GM20000 (cell line): Measurements from ENCODE around the gene H3-3A.

ENCODE experiments used
- DNase-seq: peaks from one replicate; pipeline ENCODE4 v3.0.0; 2012; ENCODE audit warnings: low spot score
- CTCF ChIP-seq: IDR thresholded peaks from 2 replicates; pipeline ENCODE4 v1.5.1; 2012; ENCODE audit warnings: mild to moderate bottlenecking, control low read depth; ENCODE audit errors: extremely low read depth, missing control alignments

The H3-3A gene

GRCh38 chr1:226074046-226074445 is 11.5 kb downstream of the H3-3A start:
- no peak for DNase-seq
- TF ChIP-seq CTCF: no peak

- TF ChIP-seq CTCF: no peak
- no peak for DNase-seq
Measured at GRCh38 chr1:226076378-226076777, 13.9 kb downstream of the H3-3A start.

- TF ChIP-seq CTCF: no peak
- DNase-seq: no peak
Measured at GRCh38 chr1:226078374-226078773, 15.9 kb downstream of the H3-3A start.

GRCh38 chr1:226082587-226082917 is 20.0 kb downstream of the H3-3A start:
- no peak for TF ChIP-seq CTCF
- DNase-seq: no peak

GRCh38 chr1:226082959-226083301 is 20.4 kb downstream of the H3-3A start:
- no peak for DNase-seq
- no peak for TF ChIP-seq CTCF

- DNase-seq: peak; percentile 96
- TF ChIP-seq CTCF: no peak
Measured at GRCh38 chr1:226083302-226084101, 21.0 kb downstream of the H3-3A start.

GRCh38 chr1:226085675-226086285 is 23.3 kb downstream of the H3-3A start:
- no peak for TF ChIP-seq CTCF
- no peak for DNase-seq
